HG02840 (cell line): ENCODE results near the gene UQCR10.
"Not testable (repeated sequence)": the region's sequence is repeated elsewhere in the genome, so short reads cannot be mapped to it uniquely, and the experiment has no call there.

ENCODE experiments used
- ATAC-seq: cut with Tn5 transposase; IDR thresholded peaks from one replicate; pipeline ENCODE4 v1.9.1; 2021; ENCODE audit warnings: mild to moderate bottlenecking, moderate library complexity, moderate number of reproducible peaks; ENCODE audit not compliant: unreplicated experiment, low FRiP score

UQCR10 gene

DNA sequence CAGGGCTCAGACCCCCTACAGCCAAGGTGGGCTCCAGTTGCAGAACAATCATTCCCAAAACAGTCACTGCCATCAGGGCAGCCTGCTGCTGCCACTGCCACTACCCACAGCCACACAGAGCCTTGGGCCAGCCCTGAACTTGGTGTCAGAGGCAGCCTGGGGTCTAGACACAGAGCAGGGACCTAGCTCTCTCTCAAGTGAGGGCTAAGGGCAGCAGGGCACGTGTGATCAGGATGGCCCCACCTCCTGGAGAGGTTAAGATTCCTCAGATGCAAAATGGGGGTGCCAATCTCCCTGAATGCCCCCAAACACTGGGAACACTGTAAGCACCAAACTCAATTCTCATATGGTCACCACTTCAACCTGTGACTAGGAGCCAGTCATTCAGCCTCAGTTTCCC, 31.8 kb upstream of the UQCR10 start:
- no peak for ATAC-seq

DNA sequence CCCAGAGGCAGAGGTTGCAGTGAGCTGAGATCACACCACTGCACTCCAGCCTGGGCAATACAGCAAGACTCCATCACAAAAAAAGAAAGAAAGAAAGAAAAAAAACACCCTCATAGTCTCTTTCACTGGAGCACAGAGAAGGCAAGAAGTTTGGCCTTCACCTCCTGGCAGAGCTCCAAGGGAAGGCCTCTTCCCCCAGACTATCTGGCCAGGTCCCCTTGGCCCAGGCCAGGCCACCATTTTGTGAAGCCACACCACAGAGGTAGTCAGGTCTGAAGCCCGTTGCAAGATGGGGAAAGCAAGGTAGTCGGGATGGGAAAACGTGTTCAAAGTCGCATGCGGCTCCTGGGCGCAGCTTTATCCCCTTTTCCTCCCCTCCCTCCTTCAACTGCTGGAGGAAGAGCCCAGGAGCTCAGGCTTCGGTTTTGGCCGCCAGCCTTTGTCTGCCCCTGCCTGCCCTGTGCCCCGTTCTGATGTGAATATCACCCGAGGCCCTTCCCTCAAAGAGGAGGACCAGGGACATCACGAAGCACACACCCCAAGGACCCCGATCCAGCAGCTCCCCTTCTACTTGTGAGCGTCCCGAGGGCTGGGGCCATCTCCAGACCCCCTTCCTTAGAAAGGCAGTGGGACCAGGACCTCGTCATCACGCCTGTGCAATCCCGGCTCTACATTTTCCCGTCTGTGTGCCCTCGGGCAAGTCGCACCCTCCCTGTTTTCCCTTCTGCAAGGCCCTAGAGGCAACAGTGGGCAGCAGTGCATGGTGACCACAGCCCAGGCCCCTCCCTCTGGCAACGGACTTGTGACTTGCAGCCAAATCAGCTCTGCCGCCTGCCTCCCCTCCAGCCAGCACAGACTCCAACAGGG, 29.7 kb upstream of the UQCR10 start:
- ATAC-seq: no peak

DNA sequence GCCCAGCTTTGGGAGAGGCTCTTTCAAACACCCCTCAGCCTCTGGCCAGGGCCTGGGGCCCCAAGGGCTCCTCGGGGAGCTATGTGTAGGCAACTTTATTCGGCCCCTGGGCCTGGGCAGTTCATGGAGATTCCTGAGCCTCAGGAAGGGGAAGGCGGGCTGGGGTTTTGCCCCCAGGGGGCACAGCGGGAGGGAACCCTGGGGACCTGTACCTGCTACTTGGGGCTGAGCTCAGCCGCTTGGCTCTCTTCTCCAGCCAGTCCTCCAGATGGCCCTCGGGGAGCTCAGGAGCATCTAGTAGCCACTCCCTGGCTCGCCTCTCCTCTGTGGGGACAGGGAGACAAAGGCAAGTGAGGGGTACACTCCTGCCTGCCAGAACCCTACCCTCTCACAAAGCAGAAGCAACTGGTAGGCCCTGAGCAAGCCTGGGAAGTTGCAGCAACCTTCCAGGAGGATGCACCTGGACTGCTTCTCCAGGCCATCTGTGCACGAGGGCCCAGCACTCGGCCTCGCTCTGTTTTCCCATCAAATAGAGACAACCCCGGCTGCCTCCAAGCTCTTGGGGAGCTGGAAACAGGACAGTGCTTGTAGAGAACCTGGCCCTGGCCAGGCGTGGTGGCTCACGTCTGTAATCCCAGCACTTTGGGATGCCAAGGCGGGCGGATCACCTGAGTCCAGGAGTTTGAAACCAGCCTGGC, 28.9 kb upstream of the UQCR10 start:
- no peak for ATAC-seq

- no peak for ATAC-seq
Observed at GRCh38 chr22:29739346-29739875, 27.8 kb upstream of the UQCR10 start.

- ATAC-seq: no peak
Observed at GRCh38 chr22:29740216-29740615, 27.0 kb upstream of the UQCR10 start.

GRCh38 chr22:29741926-29742325, 25.2 kb upstream of the UQCR10 start:
- no peak for ATAC-seq

DNA sequence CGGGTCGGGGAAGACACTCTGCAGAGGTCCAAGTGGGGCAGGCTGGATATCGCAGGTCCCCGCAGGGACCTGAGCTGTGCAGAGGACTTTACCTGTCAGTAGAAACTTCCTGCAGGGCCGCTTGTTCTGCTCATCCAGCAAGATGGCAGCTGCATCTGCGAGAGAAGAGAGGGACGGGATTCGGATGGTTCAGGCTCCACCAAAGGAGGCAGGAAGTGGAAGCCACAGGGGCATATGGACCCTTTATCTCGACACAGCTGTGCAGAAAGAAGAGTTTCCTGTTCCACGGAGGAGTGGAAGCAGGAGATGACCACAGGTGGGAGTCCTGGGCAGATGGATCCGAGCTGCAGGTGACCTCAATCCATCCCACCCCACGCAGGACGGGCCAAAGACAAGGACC, 24.8 kb upstream of the UQCR10 start:
- no peak for ATAC-seq

DNA sequence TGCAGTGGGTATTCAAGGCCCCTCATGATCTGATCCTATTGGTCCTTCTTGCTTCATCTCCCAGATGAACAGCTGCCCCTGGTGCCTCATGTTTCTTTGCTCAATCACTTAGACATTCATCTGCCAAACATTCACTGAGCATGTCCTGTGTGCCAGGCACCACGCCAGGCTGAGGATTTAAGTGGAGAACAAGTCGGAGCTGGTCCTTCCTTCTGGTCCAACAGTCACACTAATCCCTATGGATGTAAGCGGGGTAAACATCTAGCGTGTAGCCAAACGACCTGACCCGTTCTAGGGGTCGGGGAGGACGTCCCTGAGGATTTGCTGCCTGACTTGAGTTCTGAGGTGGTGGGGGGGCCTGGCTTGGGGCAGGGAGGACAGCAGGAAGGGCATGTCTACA, 22.3 kb upstream of the UQCR10 start:
- no peak for ATAC-seq

DNA sequence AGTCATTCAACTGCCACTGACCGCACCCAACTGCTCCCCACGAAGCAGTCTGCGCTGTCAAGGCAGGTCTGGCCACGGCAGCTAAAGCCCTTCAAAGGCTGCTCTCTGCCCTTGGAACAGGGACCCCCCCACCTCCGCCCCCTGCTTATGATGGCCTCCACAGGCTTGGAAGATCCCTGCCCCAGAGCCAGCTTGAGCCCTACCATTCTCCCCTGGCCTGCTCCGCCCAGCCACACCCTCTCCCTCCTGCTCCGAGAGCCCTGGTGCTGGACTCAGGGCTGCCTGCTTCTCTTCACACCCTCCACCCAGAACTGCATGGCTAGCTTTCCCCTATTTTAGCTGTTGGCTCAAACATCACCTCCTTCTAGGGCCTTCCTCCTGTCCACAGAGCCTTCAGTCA, 19.3 kb upstream of the UQCR10 start:
- no peak for ATAC-seq

- ATAC-seq: no peak
Observed at GRCh38 chr22:29748248-29748893, 18.8 kb upstream of the UQCR10 start.

DNA sequence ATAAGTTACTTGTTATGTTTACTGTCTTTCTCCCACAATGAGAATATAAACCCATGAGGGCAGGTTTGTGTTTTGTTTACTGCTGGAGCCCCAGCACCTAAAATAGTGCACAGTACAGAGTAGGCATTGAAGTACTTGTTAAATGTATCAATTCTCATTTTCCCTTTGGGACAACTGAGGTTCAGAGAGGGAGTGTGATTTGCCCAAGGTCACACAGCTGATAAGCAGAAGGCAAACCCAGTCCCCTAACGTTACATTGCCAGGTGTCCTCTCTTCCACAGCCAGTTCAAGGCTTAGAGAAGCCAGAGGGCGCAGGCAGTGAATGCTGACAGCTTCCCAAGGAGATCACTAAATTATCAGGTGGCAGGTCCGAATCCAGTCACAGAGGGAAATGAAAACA, 17.1 kb upstream of the UQCR10 start:
- no peak for ATAC-seq

GRCh38 chr22:29750559-29751538, 16.3 kb upstream of the UQCR10 start:
- ATAC-seq: no peak

GRCh38 chr22:29751669-29752068, 15.5 kb upstream of the UQCR10 start:
- no peak for ATAC-seq

GRCh38 chr22:29753808-29754657, 13.1 kb upstream of the UQCR10 start:
- ATAC-seq: no peak

GRCh38 chr22:29754658-29755395, 12.3 kb upstream of the UQCR10 start:
- not testable (repeated sequence) for ATAC-seq

- no peak for ATAC-seq
Observed at GRCh38 chr22:29755889-29756288, 11.3 kb upstream of the UQCR10 start.

DNA sequence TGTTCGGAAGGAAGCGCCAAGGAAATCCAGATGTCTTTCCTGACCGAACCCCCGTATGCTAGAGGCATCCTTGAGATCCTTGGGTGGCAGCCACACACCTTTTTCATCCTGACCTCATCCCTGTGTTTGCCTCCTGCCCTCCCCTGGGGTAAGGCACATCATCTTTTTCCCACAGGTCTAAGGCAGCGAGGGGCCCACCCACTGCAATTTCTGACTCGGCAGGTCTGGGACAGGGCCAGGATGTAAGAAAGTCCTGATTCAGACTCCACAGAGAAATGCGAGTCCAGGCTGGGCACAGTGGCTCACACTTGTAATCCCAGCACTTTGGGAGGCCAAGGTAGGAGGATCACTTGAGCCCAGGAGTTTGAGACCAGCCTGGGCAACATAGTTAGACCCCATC, 10.8 kb upstream of the UQCR10 start:
- no peak for ATAC-seq

- no peak for ATAC-seq
Observed at GRCh38 chr22:29757096-29757495, 10.1 kb upstream of the UQCR10 start.
